Effector memory CD4-positive, alpha-beta T cell (primary cell): Measurements from ENCODE around the gene PTPN22.

Source experiments
- DNase-seq, 3 donors: peaks; one replicate each; pipeline ENCODE4 v3.0.0-alpha.2; 2020
- H3K27ac ChIP-seq: 2 replicates; pipeline ENCODE4 v1.7.0; 2013; ENCODE audit warnings: mild to moderate bottlenecking, low read length, moderate library complexity; ENCODE audit not compliant: insufficient read depth, poor library complexity, severe bottlenecking
- H3K27me3 ChIP-seq: replicated peaks from 2 replicates; pipeline ENCODE4 v1.7.0; 2013; ENCODE audit warnings: mild to moderate bottlenecking, low read length; ENCODE audit not compliant: insufficient read depth, control insufficient read depth, poor library complexity, severe bottlenecking
- H3K36me3 ChIP-seq: 2 replicates; pipeline ENCODE4 v1.7.0; 2013; ENCODE audit warnings: mild to moderate bottlenecking, low read length, moderate library complexity; ENCODE audit not compliant: control insufficient read depth, insufficient read depth
- H3K4me1 ChIP-seq: 2 replicates; pipeline ENCODE4 v1.7.0; 2013; ENCODE audit warnings: low read length, mild to moderate bottlenecking; ENCODE audit not compliant: control insufficient read depth, insufficient read depth, poor library complexity, severe bottlenecking
- H3K4me3 ChIP-seq: 2 replicates; pipeline ENCODE4 v1.7.0; 2013; ENCODE audit warnings: low read length, low read depth, mild to moderate bottlenecking; ENCODE audit not compliant: insufficient read depth, poor library complexity, severe bottlenecking
- H3K9me3 ChIP-seq: 2 replicates; pipeline ENCODE4 v1.7.0; 2013; ENCODE audit warnings: mild to moderate bottlenecking, low read length, moderate library complexity; ENCODE audit not compliant: control insufficient read depth

Gene PTPN22

DNA sequence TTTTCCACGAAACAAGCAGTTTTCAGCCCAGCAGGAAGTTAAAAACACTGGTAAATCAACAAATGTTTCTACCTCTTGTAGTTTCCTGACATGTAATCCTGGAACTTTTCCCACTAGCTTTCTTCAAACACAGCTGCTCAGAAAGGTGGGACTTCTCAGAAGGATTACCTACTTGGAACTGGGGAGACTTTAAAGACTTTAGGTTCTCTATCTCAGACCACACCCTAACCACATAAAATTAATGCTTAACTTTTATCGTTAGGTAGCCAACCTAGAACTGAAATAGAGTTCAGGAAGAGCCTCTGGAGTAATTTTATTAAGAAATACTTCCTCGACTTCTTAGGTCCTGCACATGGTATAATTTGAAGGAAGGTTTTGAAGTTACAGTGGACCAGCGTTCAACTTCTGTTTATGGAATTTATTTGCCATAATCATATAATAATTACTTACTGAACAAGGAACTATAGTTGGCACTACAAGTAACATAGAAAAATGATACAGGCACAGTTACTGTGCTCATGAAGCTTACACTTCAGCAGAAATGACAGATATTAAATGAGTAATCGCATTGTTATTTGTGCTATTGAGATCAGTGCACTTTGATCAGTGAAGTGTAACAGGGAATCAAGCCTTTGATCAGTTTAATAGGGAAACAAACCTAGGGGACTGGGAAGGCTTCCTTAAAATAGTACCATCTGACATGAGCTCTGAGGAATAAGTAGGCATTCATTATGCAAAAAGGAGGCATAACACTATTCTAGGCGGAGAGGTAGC is 16.1 kb upstream of the PTPN22 start, which contains the start of gene BCL2L15:
Gene BCL2L15, minus strand, starts transcription at position 180 of the 774 bp plus-strand sequence. CDS start 206 bp downstream, outside the sequence.
- Histone ChIP-seq H3K36me3 (no peaks in the 10 kb centered on the region), H3K27me3 (no peaks in the 10 kb centered on the region), H3K4me1 (peaks cover 13% of the 10 kb centered on the region), H3K27ac (no peak within 1 kb of the TSS), H3K9me3 (no peaks in the 10 kb centered on the region), H3K4me3 (no peak within 1 kb of the TSS)
- no peak for DNase-seq

DNA sequence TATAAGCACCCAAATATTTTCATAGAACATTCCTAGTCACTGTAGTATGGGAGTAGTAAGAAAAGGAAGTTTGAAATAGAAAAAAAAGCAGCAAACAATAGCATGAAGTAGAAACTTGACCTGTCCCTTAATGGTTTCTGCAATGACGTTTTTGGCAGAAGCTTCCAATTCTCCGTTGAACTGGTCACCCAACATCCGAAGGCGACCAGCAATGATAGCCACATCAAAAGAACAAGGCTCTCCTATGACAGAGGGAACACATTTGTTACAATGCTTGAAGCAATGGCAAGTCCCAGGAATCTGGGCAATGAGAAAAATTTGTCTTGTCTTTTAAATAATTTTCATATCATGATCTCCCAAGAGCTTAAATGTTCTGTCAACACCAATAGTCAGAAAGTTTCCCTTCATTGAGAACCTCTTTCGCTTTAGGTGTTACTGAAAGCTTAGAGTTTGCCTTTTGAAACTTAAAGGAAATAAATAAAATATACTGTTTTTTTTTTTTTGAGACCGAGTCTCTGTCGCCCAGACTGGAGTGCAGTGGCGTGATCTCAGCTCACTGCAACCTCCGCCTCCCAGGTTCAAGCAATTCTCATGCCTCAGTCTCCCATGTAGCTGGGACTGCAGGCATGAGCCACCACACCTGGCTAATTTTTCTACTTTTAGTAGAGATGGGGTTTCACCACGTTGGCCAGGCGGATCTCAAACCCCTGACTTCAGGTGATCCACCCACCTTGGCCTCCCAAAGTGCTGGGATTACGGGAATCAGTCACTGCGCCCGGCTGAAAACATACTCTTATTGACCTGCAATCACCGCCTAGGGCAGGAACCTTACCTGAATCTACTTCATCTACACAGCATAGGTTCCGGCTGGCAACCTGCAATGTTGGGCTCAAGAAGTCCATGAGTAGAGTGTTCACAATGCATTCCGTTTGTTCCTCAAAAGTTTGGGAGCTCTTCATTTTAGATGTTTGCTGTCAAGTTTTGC is 15.2 kb upstream of the PTPN22 start:
- Histone ChIP-seq H3K36me3 (no peaks in the 10 kb centered on the region), H3K4me3 (no peak overlapping the region), H3K27me3 (no peaks in the 10 kb centered on the region), H3K4me1 (peaks cover 13% of the 10 kb centered on the region), H3K9me3 (no peaks in the 10 kb centered on the region), H3K27ac (no peak overlapping the region)
- no peak for DNase-seq

DNA sequence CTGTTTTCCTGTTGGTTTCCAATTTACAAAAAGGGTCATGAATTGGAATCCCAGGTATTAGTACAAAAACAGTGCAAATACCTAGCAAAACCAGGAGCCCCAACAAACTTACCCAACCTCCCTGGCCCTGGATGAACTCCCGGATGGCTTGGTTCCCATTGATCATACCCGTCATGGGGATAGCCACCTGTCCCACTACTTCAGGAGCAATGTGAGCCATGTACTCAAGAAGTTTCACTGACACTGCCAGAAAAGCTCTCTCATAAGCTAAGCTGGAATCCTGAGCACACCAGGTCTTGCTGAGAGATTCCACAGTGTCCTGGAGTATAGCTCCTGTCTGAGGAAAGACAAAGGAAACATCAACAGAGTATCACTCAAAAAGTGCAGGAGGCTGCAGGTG is 10.1 kb upstream of the PTPN22 start:
- peaks cover 12% of the 10 kb centered on the region for H3K4me1 ChIP-seq
- H3K27ac ChIP-seq, result no peak overlapping the region
- no peaks in the 10 kb centered on the region for H3K9me3 ChIP-seq

DNA sequence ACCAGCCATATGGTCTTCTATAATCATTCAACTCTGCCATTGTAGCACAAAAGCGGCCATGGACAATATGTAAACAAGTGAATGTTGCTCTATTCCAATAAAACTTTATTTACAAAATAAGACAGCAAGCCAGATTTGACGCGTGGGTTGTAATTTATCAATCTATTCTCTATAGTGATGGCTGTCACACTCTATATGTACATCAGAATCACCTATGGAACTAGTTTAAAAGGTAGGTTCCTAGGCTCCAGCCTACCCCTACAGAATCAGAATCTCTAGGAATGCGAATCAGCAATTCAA is 8.2 kb upstream of the PTPN22 start:
- Histone ChIP-seq H3K27me3 (no peaks in the 10 kb centered on the region), H3K4me1 (peaks cover 15% of the 10 kb centered on the region), H3K36me3 (no peaks in the 10 kb centered on the region), H3K9me3 (no peaks in the 10 kb centered on the region), H3K27ac (no peak overlapping the region), H3K4me3 (no peak overlapping the region)
- no peak for DNase-seq

More for the DNA sequence above, 10.1 kb upstream of the PTPN22 start:
- no peaks in the 10 kb centered on the region for H3K36me3 ChIP-seq
- no peak for DNase-seq
- no peaks in the 10 kb centered on the region for H3K27me3 ChIP-seq
- no peak overlapping the region for H3K4me3 ChIP-seq

DNA sequence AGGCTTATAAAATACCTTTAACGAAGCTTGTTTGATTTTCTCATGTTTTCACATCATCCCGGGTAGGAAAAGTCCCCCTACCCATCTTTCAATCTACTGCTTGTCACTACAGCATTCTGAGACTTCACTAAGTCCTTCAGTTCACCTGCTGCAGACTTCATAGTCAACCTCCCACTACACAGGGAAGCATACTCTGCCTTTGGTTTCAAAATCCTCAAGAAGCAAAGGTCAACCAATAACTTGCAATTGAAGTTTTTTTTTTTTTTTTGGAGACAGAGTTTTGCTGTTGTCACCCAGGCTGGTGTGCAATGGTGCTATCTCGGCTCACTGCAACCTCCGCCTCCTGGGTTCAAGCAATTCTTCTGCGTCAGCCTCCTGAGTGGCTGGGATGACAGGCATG is 4.7 kb upstream of the PTPN22 start:
- H3K27ac ChIP-seq, result no peak overlapping the region
- peaks cover 37% of the 10 kb centered on the region for H3K4me1 ChIP-seq
- H3K36me3 ChIP-seq, result no peaks in the 10 kb centered on the region
- H3K9me3 ChIP-seq, result no peaks in the 10 kb centered on the region
- no peak for DNase-seq
- no peak overlapping the region for H3K4me3 ChIP-seq
- no peaks in the 10 kb centered on the region for H3K27me3 ChIP-seq

DNA sequence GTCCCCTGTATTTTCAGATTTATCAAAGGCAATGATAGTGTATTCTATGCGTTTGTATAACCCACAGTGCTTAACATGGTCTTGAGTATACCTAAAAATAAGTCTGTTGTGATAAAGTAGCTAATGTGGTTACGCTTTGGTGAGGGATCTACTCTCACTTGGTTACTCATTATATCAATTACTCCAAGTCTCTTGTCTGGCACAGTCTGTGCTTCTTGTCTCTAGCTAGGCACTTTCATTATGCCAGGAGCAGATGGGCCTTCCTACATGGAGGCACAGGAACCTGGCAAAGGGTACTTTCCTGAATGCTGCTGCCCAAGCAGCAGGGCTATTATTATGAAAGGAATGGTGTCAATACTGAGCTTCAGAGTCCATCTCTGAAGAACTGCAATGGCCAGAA is 4.2 kb upstream of the PTPN22 start:
- H3K4me1 ChIP-seq, result peaks cover 38% of the 10 kb centered on the region
- no peak for DNase-seq
- no peaks in the 10 kb centered on the region for H3K27me3 ChIP-seq
- H3K27ac ChIP-seq, result no peak overlapping the region
- no peaks in the 10 kb centered on the region for H3K36me3 ChIP-seq
- H3K9me3 ChIP-seq, result no peaks in the 10 kb centered on the region
- no peak overlapping the region for H3K4me3 ChIP-seq

DNA sequence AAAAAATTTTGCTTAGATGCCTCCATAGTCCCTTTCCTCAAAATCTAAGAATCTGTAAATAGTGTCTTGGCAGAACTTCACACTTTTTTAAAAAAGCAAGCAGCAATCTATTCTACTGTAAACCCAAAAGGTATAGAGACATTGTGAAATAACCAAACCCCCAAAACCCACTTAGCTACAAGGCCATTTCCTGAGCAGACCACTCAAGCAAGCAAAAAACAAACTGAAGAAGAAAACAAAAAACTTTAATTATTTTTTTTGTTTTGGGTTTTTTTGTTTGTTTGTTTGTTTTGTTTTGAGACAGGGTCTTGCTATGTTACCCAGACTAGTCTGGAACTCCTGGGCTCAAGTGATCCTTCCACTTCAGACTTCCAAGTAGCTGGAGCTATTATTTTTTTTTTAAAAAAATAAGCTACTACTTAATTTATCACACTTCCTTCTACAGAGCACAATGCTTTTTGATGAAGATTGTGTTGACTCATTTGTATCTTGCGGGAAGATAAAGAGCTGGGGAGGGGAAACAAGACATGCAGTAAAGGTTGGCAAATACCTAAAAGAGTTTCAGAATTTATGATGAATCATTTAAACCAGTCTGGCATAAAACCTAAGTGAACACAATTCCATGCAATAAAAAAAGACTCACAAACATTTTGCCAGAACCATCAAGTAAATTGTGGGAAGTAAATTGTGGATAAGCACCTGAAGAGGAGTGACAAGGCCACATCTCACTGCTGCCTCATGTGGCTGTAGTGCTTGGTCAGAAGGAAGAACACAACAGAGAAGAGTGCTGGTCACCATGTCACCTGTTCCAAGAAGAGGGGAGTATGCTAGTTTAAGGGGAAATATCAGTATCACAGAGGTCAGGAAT is 2.7 kb upstream of the PTPN22 start:
- Histone ChIP-seq H3K27ac (no peak overlapping the region), H3K4me3 (no peak overlapping the region), H3K36me3 (no peaks in the 10 kb centered on the region), H3K27me3 (no peaks in the 10 kb centered on the region), H3K4me1 (peaks cover 36% of the 10 kb centered on the region), H3K9me3 (no peaks in the 10 kb centered on the region)
- no peak for DNase-seq

DNA sequence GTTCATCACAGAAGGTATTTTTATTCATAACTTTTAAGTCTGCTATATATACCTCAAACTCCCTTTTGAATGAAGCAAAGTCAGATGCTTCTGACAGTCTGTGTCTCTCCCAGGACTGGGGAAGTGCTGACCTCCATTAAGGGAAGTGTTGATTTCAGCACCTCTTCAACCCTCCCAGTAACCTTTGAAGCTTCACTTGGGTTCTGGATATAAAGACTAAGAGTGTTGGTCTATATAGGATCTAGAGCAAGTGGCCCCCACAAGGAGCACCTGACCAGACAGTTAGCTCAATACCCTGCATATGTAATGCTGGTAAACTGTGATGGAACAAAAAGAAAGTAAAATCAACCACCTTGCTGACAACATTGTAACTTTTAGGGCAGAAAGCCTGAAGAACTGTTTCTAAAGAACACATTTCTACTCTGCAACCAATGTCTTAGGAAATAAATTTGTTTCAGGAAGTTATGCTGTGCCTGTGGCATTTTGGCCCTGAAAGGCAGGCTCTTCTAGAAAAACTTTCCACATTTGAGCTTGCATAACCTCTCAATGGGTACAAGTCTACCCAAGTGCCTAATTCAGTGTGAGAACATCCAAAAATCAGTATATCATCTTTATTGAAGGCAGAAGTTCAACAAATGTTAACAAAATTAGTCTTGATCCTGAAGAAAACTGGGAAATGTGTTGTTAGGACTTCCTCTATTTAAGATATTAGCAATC is 865 bp upstream of the PTPN22 start:
- no peak for DNase-seq
- Histone ChIP-seq H3K4me1 (peaks cover 39% of the 10 kb centered on the region), H3K36me3 (no peaks in the 10 kb centered on the region), H3K27ac (peak overlapping the region; percentile 78), H3K27me3 (no peaks in the 10 kb centered on the region), H3K9me3 (no peaks in the 10 kb centered on the region), H3K4me3 (peak overlapping the region; percentile 30)

DNA sequence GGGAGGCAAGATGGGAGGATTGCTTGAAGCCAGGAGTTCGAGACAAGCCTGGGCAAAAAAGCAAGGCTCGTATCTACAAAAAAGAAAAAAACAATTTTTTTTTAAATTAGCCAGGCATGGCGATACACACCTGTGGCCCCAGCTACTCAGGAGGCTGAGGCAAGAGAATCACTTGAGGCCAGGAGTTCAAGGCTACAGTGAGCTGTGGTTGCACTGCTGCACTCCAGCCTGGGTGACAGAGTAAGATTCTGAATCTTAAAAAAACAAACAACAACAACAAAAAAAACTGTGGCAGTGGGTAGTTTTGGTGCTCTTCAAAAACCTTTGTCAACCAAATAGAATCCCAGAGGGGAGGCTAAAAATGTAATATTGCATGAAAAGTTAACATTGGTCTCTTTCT is 734 bp downstream of the PTPN22 start:
- Histone ChIP-seq H3K36me3 (no peaks in the 10 kb centered on the region), H3K27ac (peak overlapping the region; percentile 78), H3K4me1 (peaks cover 43% of the 10 kb centered on the region), H3K9me3 (no peaks in the 10 kb centered on the region), H3K27me3 (no peaks in the 10 kb centered on the region), H3K4me3 (peak overlapping the region; percentile 43)
- no peak for DNase-seq
